Measurements from ENCODE around the gene ZNF460. TPM values are rescaled to one million over a fixed set of nuclear protein-coding genes. Genes with fewer than 3 reads are reported as not detected.

The ZNF460 gene
- total and polyA plus RNA-seq, 10 donors, result 0.24 to 84.7 (median 65.4) TPM

DNA sequence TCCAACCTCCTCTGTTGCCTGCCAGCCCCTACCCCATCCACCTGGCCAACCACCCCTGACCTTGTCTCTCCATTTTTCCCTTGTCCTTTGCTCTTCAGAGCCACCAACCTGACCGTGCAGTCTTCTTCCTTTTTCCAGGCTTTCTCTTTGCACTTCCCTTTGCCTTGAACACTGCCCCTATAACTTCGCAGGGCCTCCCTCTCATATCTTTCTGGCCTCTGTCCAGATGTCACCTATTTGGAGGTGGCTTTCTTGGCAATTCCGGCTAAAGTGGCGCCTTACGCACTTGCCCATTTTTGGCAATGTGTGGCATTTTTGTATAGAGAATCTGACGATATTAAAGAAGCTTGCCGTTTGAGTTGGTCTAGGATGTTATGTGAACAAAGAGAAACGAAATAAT is 40.8 kb downstream of the ZNF460 start:
- Histone ChIP-seq H3K4me1 (peaks cover 17 to 32% (median 24%) of the 10 kb centered on the region in 6 donors), H3K9me3 (peaks cover 0 to 34% (median 17%) of the 10 kb centered on the region in 8 donors), H3K27me3 (replicated peaks in 1 of 7) (peaks cover 0 to 19% (median 6%) of the 10 kb centered on the region in 7 donors), H3K4me3 (peak overlapping the region; percentile 59 to 82 (median 73)), H3K27ac (peak overlapping the region in 6 of 8 donors; percentile 78 to 90 (median 88)), H3K36me3 (peaks cover 0 to 34% (median 29%) of the 10 kb centered on the region in 6 donors)
- TF ChIP-seq, protein P1, sequence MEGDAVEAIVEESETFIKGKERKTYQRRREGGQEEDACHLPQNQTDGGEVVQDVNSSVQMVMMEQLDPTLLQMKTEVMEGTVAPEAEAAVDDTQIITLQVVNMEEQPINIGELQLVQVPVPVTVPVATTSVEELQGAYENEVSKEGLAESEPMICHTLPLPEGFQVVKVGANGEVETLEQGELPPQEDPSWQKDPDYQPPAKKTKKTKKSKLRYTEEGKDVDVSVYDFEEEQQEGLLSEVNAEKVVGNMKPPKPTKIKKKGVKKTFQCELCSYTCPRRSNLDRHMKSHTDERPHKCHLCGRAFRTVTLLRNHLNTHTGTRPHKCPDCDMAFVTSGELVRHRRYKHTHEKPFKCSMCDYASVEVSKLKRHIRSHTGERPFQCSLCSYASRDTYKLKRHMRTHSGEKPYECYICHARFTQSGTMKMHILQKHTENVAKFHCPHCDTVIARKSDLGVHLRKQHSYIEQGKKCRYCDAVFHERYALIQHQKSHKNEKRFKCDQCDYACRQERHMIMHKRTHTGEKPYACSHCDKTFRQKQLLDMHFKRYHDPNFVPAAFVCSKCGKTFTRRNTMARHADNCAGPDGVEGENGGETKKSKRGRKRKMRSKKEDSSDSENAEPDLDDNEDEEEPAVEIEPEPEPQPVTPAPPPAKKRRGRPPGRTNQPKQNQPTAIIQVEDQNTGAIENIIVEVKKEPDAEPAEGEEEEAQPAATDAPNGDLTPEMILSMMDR (IDR thresholded peaks at IDR 0.05 in 8 of 11, conservative IDR thresholded peaks at IDR 0.05 in 3 of 11), result peak in 1 of 11 experiments; percentile 2
- no peak for TF ChIP-seq POLR2AphosphoS5 (IDR thresholded peaks at IDR 0.05)
- no peak for DNase-seq
- 28 to 49% (median 46%) methylated on average over 8 of the region's 8 CpGs for WGBS, 5 donors
- intact Hi-C loops (cut with DNase I; ENCODE audit: low total_unique reads), result no loop called here

DNA sequence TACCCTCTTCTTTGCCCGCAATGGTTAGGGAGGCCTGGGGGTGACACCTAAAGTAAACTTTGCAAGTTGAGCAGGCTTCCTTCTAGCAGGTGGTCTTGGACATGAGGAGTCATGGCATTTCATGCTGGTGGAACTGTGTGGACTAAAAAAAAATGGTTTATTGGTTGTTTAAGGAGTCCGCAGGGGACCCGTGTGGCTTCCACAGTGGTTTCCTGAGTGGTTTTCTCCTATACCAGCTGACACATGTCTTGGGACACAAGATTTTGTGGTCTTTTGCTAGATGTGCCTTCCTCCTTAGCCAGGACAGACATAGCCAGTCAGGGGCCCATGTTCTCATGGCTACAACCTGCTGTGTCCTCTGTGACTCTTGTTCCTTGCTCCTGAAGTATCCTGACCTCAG is 41.5 kb downstream of the ZNF460 start:
- intact Hi-C loops (cut with DNase I; ENCODE audit: low total_unique reads), result no loop called here
- Histone ChIP-seq H3K27ac (peak overlapping the region in 2 of 8 donors; percentile 88 to 90), H3K4me3 (peak overlapping the region in 4 of 8 donors; percentile 66 to 80 (median 78)), H3K4me1 (peaks cover 17 to 32% (median 24%) of the 10 kb centered on the region in 6 donors), H3K27me3 (replicated peaks in 1 of 7) (peaks cover 0 to 19% (median 6%) of the 10 kb centered on the region in 7 donors), H3K36me3 (peaks cover 0 to 41% (median 35%) of the 10 kb centered on the region in 6 donors), H3K9me3 (peaks cover 0 to 41% (median 21%) of the 10 kb centered on the region in 8 donors)
- WGBS, 5 donors, result 30 to 45% (median 43%) methylated on average over 3 of the region's 3 CpGs
- no peak for TF ChIP-seq POLR2AphosphoS5 (IDR thresholded peaks at IDR 0.05)
- TF ChIP-seq POLR2A (IDR thresholded peaks at IDR 0.05), result no peak
- TF ChIP-seq, protein P1 (IDR thresholded peaks at IDR 0.05 in 8 of 11, conservative IDR thresholded peaks at IDR 0.05 in 3 of 11), result no peak
- DNase-seq, result no peak

DNA sequence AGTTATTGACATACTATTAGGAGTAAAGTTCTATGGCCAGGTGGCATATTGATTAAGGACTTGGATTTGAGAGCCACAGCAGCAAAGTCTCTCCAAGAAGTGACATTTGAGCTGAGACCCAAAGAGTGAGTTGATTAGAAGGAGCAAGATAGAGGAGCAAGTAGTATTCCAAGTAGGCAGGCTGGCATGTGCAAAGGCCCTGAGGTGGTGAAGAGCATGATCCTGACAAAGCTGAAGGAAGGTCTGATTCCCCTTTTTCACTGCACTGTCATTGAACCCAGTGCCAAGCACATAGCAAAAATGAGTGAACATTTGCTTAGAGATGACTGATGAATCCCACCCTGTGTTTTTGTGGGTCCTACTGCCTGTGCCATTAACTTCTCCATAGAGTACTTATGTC is 44.7 kb downstream of the ZNF460 start:
- Histone ChIP-seq H3K27me3 (replicated peaks in 1 of 7) (no peaks in the 10 kb centered on the region), H3K4me3 (no peak overlapping the region), H3K36me3 (peaks cover 9 to 73% (median 62%) of the 10 kb centered on the region in 6 donors), H3K9me3 (peaks cover 2 to 73% (median 51%) of the 10 kb centered on the region in 8 donors), H3K4me1 (peaks cover 17 to 26% (median 20%) of the 10 kb centered on the region in 6 donors), H3K27ac (no peak overlapping the region)
- intact Hi-C loops (cut with DNase I; ENCODE audit: low total_unique reads), result no loop called here
- DNase-seq, result no peak
- TF ChIP-seq POLR2A (IDR thresholded peaks at IDR 0.05) (no peak), POLR2AphosphoS5 (IDR thresholded peaks at IDR 0.05) (no peak)
- TF ChIP-seq, protein P1 (IDR thresholded peaks at IDR 0.05 in 8 of 11, conservative IDR thresholded peaks at IDR 0.05 in 3 of 11), result no peak

DNA sequence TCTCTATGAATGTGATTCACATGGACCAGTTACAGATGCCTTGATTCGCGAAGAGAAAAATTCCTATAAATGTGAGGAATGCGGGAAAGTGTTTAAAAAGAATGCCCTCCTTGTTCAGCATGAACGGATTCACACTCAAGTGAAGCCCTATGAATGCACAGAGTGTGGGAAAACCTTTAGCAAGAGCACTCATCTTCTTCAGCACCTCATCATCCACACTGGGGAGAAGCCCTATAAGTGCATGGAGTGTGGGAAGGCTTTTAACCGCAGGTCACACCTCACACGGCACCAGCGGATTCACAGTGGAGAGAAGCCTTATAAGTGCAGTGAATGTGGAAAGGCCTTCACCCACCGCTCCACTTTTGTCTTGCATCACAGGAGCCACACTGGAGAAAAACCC is 47.7 kb downstream of the ZNF460 start:
- intact Hi-C loops (cut with DNase I; ENCODE audit: low total_unique reads), result no loop called here
- TF ChIP-seq POLR2A (IDR thresholded peaks at IDR 0.05) (no peak), POLR2AphosphoS5 (IDR thresholded peaks at IDR 0.05) (no peak)
- TF ChIP-seq, protein P1 (IDR thresholded peaks at IDR 0.05 in 8 of 11, conservative IDR thresholded peaks at IDR 0.05 in 3 of 11), result no peak
- 85 to 98% (median 96%) methylated on average over 8 of the region's 8 CpGs for WGBS, 5 donors
- Histone ChIP-seq H3K4me1 (peaks cover 0 to 3% (median 0%) of the 10 kb centered on the region in 6 donors), H3K27ac (no peak overlapping the region), H3K4me3 (peak overlapping the region in 1 of 8 donors; percentile 3), H3K36me3 (peaks cover 9 to 91% (median 62%) of the 10 kb centered on the region in 6 donors), H3K9me3 (peaks cover 2 to 97% (median 74%) of the 10 kb centered on the region in 8 donors), H3K27me3 (replicated peaks in 1 of 7) (no peaks in the 10 kb centered on the region)
- DNase-seq, result no peak

All from spleen (tissue), 11 donors.